Lower leg skin (tissue), 4 donors: ENCODE data around the gene MTRFR. TPM values are rescaled to one million over a fixed set of nuclear protein-coding genes. Genes with fewer than 3 reads are reported as not detected.

Experiments used
- DNase-seq, 2 donors: peaks; one replicate each; pipeline ENCODE4 v3.0.0-alpha.2; 2019; ENCODE audit warnings: low spot score in 2 of 2
- H3K4me3 ChIP-seq: fragments of 200-600 bp; sonication (generic); 2 replicates; pipeline ENCODE4 v1.5.1; 2017; ENCODE audit warnings: mild to moderate bottlenecking, low read depth; ENCODE audit not compliant: poor library complexity, severe bottlenecking
- POLR2A ChIP-seq, 2 donors: fragments of 450-650 bp; IDR thresholded peaks; one replicate each; pipeline ENCODE4 v1.6.1; 2016 to 2017; ENCODE audit warnings: antibody characterized with exemption in 2 of 2, mild to moderate bottlenecking in 1 of 2, moderate library complexity in 1 of 2
- WGBS, 2 donors: methylation state at CpG; one replicate each; pipeline ENCODE4 v1.1.5; 2018; 5-methylcytosine and 5-hydroxymethylcytosine counted together
- intact Hi-C: fragments of 100-400 bp; cut with DNase I; formaldehyde crosslinking; loops from one replicate; pipeline ENCODE4 v1.15.0; 2023; ENCODE audit warnings: low total_unique reads
- total RNA-seq, 4 donors: library from RNA; depleted of rRNA; stranded (reverse); fragments of >200 nt; gene quantifications; one replicate each; pipeline ENCODE4 v1.1.0, GENCODE V29; 2016
- TF ChIP-seq, protein P1 (sequence below), 3 donors: fragments of 450-650 bp; IDR thresholded peaks; one replicate each; pipeline ENCODE4 v1.5.1; 2016; ENCODE audit warnings: antibody characterized with exemption in 3 of 3, mild to moderate bottlenecking in 3 of 3, moderate library complexity in 2 of 3

Gene MTRFR
- total RNA-seq, 4 donors from 2014 or later, result 9.8 to 27.0 (median 11.8) TPM

GRCh38 chr12:123267991-123268843 is 35.0 kb downstream of the MTRFR start:
- intact Hi-C loops, result no loop called here
- DNase-seq, result no peak
- WGBS, 2 donors, result 37 to 58% methylated on average over 5 to 26 of the region's 36 CpGs
- no peak overlapping the region for H3K4me3 ChIP-seq
- TF ChIP-seq POLR2A (IDR thresholded peaks at IDR 0.05), result no peak
- TF ChIP-seq, protein P1, sequence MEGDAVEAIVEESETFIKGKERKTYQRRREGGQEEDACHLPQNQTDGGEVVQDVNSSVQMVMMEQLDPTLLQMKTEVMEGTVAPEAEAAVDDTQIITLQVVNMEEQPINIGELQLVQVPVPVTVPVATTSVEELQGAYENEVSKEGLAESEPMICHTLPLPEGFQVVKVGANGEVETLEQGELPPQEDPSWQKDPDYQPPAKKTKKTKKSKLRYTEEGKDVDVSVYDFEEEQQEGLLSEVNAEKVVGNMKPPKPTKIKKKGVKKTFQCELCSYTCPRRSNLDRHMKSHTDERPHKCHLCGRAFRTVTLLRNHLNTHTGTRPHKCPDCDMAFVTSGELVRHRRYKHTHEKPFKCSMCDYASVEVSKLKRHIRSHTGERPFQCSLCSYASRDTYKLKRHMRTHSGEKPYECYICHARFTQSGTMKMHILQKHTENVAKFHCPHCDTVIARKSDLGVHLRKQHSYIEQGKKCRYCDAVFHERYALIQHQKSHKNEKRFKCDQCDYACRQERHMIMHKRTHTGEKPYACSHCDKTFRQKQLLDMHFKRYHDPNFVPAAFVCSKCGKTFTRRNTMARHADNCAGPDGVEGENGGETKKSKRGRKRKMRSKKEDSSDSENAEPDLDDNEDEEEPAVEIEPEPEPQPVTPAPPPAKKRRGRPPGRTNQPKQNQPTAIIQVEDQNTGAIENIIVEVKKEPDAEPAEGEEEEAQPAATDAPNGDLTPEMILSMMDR (IDR thresholded peaks at IDR 0.05), result no peak

DNA sequence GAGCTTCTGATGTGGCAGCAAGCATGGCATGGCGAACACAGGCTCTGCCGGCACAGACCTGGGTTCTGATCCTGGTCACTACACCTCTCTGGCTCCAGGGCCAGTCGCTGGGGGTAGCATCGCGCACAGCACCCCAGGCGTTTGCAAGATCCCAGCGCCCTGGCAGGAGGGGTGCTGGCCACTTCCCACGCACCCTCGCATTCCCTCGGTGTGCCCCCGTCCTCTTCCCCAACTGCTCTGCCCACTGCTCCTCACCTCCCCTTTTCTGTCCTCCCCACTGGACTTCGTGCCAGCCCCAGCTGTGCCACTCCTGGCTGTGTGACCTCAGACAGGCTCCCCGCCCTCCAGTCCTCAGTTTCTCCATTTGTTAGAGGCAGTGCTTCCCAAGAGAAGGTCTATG is 35.6 kb downstream of the MTRFR start:
- no peak overlapping the region for H3K4me3 ChIP-seq
- TF ChIP-seq, protein P1 (IDR thresholded peaks at IDR 0.05), result no peak
- TF ChIP-seq POLR2A (IDR thresholded peaks at IDR 0.05), result no peak
- WGBS, 2 donors, result 68 to 71% methylated on average over 13 of the region's 13 CpGs
- DNase-seq, result no peak
- intact Hi-C loops, result no loop called here

DNA sequence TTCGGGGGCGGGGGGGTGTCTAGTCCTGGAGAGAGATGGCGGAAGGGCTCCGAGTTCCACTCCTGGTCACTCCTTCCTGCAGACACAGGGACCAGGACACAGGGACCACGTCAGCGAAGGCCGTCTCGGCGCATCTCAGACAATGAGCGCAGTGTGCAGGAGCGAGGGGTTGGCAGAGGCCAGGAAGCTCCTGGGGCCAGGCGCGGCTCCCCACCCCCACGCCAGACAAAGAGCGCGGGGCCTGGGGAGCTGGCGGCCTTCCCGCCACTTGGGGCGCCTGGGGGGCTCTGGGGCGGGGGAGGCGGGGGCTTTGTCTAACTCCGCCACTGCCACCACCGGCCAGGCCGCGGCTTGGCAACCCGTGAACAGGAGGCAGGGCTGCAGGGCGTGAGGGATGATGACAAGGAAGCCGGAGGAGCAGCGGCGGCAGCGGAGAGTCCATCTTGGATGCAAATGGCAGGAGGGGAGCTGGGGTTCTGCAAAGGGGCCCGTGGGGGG is 36.2 kb downstream of the MTRFR start:
- H3K4me3 ChIP-seq, result no peak overlapping the region
- 9 to 12% methylated on average over 17 to 20 of the region's 32 CpGs for WGBS, 2 donors
- intact Hi-C loops, result no loop called here
- TF ChIP-seq, protein P1 (IDR thresholded peaks at IDR 0.05), result no peak
- peak in 1 of 2 donors; percentile 93 for DNase-seq

- peak overlapping the region; percentile 45 for H3K4me3 ChIP-seq
- intact Hi-C loops, result no loop called here
- WGBS, 2 donors, result 0% methylated on average over 3 of the region's 7 CpGs
- DNase-seq, result no peak
- no peak for TF ChIP-seq POLR2A (IDR thresholded peaks at IDR 0.05)
- TF ChIP-seq, protein P1 (IDR thresholded peaks at IDR 0.05), result no peak
Observed at GRCh38 chr12:123269896-123270213, 36.6 kb downstream of the MTRFR start.

DNA sequence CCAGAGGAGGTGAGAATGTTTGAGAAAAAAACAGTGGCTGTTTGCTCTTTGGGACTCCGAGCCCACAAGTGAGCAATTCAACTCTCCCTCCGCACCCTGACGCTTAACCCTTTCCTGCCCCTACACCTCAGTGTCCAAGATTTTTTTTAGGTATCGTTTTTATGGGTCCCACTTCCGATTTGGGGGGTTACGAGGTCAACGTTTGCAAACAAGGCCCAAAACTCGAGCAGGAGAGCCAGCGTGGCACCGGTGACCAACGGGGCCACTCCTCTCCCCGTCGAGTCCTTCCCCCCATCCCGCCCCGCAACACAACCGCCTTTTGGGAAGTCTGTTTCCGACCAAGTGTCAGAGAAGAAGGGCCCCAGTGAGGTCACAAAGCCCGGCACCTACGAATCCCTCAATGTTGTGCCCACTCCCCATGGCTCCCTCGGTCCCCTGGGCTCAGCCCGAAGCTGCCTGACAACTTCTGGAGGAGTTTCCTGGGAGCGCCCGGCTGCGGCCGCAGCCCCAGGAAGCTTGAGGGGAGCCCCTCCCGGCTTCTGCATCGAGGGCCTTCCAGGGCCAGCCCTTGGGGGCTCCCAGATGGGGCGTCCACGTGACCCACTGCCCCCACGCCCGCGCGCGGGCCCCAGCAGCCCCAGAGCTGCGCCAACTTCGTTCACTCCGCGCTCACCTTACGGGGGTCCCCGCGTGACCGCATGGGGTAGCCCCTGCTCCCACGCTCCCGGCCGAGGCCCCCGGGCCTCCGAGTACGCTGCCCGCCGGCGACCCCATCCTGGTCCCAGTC is 37.2 kb downstream of the MTRFR start:
- intact Hi-C loops, result no loop called here
- TF ChIP-seq, protein P1 (IDR thresholded peaks at IDR 0.05), result no peak
- no peak for TF ChIP-seq POLR2A (IDR thresholded peaks at IDR 0.05)

More for the DNA sequence above, 37.2 kb downstream of the MTRFR start:
- peak in 1 of 2 donors; percentile 86 for DNase-seq
- peak overlapping the region; percentile 45 for H3K4me3 ChIP-seq
- 0 to 1% methylated on average over 19 to 24 of the region's 51 CpGs for WGBS, 2 donors
